Cardiac septum (tissue), 1 donor: ENCODE measurements around the gene ARHGEF25. TPM values are rescaled to one million over a fixed set of nuclear protein-coding genes. Genes with fewer than 3 reads are reported as not detected.
"Not testable (repeated sequence)": the region's sequence is repeated elsewhere in the genome, so short reads cannot be mapped to it uniquely, and the experiment has no call there.

Experiments
- DNase-seq: peaks from one replicate; pipeline ENCODE4 v3.0.0-alpha.2; 2020; ENCODE audit warnings: low spot score
- intact Hi-C: fragments of 100-400 bp; cut with DNase I; formaldehyde crosslinking; loops from one replicate; pipeline ENCODE4 v1.14.0; 2022
- total RNA-seq: library from RNA; stranded (reverse); fragmentation: NEBNext Ultra II Directional; extraction: Animal tissue kit (Norgen Biotek cat#: 25700); gene quantifications from one replicate; pipeline ENCODE4 v1.2.1, GENCODE V29; 2021
- donor health status: DM: no; HTN: no; CAD: no.

The ARHGEF25 gene
- total RNA-seq, 1 donor from 2014 or later: 15.0 TPM

DNA sequence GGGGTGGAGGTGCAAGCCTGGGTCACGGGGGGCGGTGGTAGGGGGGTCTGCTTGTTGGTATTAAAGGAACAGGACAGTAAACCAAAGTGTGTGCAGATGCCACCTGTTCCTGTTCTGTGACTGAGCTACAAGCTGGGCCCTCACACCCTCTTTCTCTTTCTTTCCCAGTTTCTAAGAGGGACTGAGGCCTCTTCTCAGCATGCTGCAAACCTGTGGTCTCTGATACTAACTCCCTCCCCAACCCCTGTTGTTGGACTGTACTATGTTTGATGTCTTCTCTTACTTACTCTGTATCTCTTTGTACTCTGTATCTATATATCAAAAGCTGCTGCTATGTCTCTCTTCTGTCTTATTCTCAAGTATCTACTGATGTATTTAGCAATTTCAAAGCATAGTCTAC, 27.2 kb upstream of the ARHGEF25 start:
- no peak for DNase-seq
- intact Hi-C loops: no loop called here

DNA sequence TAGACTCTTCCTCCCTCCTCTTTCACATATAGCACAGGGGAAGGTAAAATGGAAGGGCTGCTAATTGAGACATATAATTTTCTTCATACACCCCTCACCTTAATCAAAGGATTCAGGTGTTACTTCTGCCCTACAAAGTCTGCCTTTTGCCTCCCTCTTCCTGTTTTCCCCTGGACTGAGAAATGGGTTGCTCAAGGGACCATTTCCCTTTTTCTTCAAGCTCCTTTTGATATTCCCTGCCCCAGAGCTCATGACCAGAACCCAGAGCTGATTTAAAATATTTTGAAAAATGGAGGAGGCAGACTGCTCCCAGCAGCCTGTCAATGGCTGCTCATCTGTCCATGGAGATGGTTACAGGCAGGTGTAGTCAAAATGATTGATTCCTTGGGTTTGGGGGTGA, 26.5 kb upstream of the ARHGEF25 start:
- intact Hi-C loops: no loop called here

DNA sequence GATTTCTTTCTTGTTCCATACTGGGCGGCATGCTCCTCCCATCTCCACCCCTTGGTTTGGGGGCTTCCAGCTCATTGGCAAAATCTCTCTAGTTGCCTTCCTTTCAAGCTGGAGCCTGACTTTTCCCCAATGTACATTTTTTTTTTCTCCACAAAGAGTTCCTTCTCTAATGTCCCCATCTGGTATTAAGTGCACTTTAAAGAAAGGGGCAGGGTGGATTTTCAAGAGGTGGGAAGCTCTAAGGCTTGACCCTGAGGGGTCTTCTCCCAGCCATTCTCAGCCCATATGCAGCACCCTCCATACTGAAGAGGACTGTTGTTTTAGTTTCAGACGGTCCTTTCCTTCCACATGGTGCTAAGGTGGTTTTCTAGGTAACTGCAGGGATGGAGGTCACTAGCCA, 26.1 kb upstream of the ARHGEF25 start:
- DNase-seq: no peak
- intact Hi-C loops: no loop called here

More for the DNA sequence above, 26.5 kb upstream of the ARHGEF25 start:
- DNase-seq: no peak

DNA sequence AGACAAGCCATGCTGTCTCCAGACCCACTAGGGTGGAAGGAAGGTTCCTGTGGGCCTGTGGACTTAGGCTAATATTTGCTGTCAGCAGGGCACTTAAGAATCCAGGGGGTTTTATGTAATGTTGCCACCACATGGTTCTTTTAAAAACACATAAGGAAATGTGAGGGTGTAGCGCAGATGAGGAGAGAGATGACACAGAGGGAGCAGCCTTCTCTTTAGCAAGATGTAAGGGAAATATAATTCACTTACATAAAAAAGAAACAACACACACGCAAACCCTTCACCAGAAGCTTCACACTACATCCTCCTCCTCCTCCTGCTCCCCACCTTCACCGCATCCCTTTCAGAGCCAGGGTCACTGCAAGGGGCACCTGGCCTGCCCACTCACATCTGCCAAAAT, 25.1 kb upstream of the ARHGEF25 start:
- no peak for DNase-seq
- intact Hi-C loops: no loop called here

DNA sequence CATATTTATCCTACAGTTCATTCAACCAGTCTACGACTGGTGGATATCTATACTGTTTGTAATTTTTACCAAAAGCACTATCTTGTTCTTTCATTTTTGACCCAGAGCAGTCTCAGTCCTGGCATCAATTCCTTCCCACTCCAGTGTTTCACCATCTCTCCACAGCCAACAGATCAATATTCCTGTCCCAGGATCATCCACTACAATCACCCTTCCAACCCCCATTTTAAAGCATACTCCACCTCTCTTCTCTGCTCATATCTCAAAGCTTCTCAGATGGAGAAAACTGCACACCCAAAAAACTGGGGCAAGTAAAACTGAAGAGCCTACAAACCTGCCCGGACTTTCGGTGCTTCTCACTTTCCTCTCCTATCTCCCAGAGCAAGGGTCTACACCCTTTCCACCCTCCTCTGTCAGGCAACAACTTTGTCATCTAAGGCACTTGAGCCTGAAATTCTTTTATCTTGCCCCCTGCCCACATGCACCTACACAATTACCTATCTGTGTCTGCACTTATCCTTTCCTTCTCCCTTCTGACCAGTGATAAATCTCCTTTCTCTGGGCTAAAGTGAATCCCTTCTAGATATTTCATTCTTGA, 24.3 kb upstream of the ARHGEF25 start:
- intact Hi-C loops: no loop called here
- DNase-seq: no peak

DNA sequence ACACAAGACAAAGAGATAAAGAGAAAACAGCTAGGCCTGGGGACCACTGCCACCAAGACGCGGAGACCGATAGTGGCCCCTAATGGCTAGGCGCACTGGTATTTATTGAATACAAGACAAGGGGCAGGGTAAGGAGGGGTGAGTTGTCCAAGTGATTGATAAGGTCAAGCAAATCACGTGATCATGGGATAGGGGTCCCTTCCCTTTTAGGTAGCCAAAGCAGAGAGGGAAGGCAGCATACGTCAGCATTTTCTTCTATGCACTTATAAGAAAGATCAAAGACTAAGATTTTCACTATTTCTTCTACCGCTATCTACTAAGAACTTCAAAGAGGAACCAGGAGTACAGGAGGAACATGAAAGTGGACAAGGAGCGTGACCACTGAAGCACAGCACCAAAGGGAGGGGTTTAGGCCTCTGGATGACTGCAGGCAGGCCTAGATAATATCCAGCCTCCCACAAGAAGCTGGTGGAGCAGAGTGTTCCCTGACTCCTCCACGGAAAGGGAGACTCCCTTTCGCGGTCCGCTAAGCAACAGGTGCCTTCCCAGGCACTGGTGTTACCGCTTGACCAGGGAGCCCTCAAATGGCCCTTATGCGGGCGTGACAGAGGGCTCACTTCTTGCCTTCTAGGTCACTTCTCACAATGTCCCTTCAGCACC, 22.2 kb upstream of the ARHGEF25 start:
- intact Hi-C loops, DNase-seq: not testable (repeated sequence)

DNA sequence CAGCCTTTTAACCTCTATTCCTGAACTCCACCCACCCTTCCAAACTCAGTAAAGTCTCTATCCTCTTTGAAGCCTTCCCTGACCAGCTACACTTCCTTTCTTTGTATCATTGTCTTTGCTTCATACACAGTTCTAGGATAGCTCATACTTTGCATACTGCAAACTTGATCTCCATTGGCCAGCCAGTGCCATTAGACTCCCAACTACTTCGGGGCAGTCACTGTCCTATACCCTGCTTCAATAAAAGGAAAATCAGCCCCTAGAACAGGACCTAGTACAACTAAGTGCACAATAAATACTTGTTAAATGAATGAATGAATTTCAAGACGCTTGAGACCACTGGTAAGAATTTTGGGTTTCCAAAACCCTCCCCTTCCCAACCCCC, 20.8 kb upstream of the ARHGEF25 start:
- no peak for DNase-seq
- intact Hi-C loops: no loop called here

DNA sequence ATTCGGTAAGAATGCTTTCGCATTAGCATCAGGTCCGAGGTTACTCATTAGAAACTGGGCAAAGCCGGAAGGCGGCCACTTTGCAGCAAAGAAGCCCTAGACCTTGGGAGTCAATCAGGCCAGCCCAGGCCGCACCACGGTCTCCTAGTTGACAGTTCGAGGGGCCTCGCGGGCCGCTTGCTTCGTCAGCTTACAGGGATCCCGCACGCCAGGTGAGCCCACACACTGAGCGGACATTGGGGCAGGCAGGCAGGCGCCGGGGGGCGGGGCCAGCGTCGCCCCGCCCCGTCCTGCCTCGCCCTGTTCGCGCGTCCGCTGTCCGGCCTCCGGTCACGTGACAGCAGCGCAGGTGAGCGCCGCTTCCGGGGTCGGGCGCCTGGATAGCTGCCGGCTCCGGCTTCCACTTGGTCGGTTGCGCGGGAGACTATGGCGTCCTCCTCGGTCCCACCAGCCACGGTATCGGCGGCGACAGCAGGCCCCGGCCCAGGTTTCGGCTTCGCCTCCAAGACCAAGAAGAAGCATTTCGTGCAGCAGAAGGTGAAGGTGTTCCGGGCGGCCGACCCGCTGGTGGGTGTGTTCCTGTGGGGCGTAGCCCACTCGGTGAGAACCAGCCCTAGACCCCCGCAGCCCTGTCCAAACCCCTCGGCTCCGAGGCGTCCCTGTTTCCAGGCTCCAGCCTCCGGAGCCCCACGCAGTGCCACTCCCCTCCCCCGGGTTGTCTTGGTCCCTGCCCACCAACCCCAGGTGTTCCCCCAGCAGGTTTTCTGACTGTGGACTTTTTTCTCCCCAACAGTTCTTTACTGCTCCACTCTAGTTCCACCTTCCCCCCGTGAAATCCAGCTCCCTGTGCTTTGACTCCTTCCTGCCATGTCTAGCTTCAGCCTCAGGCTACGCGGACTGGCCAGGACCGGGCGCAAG, 20.1 kb upstream of the ARHGEF25 start, which contains the start of gene PIP4K2C:
Gene PIP4K2C (plus strand): TSS at position 329 of the 918 bp plus-strand sequence. CDS start 98 bp downstream, at position 427.
- peak; percentile 94 for DNase-seq
- intact Hi-C loops: no loop called here

DNA sequence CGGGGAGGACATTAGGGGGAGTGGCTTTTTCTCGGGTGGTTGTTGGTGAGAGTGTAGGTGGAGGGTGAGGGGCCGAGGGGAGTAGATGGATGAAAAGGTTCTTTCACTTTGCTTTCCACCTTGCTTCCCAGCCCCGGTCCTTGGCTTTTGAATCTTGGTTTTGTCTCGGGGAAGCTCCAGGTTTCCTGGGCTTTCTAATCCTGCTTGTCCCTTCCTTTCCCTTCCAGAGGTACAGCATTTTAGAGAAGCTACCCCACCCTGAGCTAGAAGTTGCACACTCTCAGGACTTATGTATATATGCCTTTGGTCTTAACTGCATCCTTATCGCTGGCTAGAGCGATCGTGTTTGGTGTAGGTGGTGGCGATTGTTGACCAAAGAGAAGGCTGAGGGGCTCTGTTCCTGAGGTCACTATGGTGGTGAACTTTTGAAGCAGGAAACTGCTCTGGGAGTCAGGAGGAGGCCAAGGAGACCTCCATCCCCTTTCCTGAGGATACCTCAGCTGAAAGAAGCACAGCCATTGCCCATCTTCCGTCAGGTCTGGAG, 19.4 kb upstream of the ARHGEF25 start:
- intact Hi-C loops: no loop called here
- no peak for DNase-seq

DNA sequence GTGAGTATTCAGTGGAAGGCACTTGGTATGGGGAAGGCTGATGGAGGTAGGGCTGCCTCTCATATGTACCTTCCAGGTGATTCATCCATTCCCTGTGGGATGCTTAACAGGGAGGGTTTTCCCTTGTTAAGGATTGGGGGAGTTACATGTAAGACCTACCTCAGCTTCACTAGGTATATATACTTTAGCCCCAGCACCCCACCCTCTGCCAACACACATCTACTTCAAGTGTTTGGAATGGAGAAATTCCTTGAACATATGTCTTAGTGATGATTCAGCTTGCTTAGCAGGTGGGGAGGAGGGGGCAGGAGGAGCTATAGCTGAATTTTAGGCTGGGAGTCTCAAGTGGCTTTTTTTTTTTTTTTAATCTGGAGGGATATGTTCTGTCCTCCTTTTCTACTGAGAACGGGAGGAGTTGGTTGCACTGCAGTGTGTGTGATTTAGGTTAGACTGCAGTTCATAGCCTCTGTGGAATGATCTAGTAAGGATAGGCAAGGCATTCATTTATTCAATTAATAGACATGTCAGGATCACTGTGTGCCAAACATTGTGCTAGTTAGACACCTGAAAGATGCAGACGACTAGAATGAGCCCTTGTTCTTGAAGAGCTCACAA, 18.6 kb upstream of the ARHGEF25 start:
- intact Hi-C loops: no loop called here

DNA sequence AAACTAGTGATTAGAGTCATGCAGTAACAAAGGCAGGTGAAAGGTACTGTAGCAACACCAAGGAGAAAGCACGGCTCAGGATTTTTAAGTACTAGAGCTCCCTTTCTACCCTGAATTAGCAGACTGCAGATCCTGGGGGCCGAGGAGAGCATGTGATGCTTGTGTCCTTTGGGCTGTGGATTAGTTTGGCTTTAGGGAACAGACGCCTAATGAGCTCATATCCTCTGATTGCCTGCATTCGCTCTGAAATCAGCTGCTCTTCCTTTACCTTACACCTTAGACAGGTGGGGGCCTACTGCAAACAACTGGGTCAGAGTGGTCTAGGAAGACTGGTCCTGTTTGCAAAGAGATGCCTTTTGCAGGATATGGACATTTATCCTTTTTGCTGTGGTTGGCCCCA, 18.0 kb upstream of the ARHGEF25 start:
- DNase-seq: no peak
- intact Hi-C loops: no loop called here

More for the DNA sequence above, 18.6 kb upstream of the ARHGEF25 start:
- DNase-seq: no peak

DNA sequence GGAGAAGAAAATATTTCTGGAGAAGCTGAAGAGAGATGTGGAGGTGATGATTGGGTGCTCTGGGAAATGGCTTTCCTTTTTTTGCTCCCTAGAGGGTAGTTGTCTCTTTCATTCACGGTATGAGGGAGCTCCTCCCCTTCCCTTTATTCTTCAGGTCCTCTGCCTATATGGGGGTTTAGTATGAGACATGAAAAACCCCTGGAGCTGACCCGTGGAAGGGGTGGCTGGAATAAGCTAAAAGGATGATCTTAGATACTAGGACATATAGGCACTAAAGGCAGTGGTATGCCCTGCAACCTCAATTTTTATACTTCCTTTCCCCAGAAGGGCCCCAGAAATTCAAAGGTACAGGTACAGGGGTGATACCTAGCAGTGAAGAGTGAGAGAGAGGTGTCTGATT, 10.8 kb upstream of the ARHGEF25 start:
- intact Hi-C loops: no loop called here
- DNase-seq: no peak

DNA sequence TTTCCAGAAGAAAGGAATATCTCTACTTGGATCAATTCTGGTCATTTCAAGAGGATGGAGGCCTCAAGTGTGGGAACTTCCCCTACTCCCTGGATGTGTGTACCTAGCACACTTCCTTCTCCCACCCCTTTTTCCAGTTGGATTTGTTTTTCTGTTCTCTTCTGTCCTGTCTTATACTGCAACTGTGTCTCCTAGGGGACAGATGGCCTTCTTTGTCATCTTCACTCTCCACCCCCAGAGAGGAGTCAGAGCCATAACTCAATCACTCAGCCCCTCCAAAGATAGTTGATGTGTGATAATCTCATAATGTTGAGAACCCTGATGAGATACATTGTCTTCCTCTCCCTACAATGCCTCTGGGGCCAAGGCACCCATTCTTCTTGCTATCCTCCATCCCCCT, 8.7 kb upstream of the ARHGEF25 start:
- intact Hi-C loops: no loop called here
- no peak for DNase-seq

DNA sequence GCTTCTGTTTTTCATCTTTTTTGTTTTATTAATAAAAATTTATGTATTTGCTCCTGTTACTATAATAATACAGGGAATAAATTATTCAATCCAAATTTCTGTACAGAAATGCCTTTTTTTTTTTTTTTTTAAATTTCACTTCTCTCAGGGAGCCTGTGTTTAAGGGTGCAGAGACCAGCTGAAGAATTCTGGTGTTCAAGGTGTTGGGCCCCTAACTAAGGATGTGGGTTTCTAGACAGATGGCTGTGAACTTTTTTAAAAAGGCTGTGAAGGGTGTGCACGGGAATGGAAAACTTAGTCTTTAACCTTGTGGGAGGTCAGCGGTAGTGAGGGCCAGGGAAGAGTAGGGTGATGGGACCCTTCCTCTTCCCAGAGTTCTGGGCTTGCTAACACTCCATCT, 7.9 kb upstream of the ARHGEF25 start:
- DNase-seq: no peak
- intact Hi-C loops: no loop called here

DNA sequence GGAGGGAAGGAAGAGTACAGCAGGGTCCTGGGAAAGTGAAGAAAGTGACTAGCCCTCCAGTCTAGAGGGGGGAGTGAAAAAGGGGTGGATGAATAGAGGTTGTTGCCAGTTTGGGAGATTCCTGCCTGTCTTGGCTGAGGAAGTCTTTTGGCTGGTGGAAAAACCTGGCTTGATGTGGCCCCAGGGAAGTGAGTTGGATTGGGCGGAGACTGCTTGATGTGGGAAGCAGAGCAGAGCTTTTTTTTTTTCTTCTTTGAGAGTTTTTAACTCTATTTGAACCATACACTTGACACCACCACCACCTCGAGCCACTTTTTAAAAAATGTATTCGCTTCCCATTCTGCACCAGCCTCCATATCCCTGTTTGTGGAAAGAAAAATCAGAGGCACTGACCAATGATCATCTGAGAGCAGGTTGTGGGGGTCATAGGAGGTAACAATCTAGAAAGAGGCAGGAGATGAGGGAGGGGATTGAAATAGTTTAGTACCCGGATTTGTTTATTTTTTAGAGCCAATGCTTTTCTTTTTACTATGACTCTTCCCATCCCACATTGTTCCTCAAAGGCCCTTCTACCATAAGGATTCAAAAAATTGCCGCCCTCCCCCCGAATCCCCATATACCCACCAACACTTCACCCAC, 7.3 kb upstream of the ARHGEF25 start:
- no peak for DNase-seq

DNA sequence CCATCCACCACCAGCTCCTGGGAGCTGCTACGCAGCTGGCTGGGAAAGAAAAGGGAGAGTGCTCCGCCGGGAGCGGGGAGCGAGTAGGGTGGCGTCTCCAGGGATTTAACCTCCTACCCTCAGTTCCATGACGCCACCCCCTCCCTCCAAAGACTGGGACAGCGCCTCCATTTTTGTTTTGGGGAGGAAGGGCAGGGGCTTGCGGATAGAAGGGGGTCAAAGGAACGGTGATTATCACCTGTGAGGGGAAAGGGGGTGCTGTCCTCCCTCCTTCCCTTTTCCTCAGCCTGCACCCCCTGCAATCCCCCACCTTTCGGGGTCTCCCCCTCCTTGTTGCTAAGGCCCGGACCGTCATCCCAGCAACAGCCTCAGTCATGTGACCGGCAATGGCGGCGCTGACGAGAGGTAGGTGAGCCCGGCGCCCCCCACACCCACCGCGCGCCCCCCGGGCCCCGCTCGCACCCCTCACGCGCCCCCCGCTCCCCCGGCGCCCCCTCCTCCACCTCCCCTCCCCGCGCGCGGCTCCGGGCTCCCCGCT, 6.7 kb upstream of the ARHGEF25 start, which contains the start of gene DTX3:
Gene DTX3 (plus strand): TSS at position 371 of the 538 bp plus-strand sequence. CDS start 1,694 bp downstream, outside the sequence.
- DNase-seq: no peak
- intact Hi-C loops: no loop called here

More for the DNA sequence above, 7.3 kb upstream of the ARHGEF25 start:
- intact Hi-C loops: no loop called here

DNA sequence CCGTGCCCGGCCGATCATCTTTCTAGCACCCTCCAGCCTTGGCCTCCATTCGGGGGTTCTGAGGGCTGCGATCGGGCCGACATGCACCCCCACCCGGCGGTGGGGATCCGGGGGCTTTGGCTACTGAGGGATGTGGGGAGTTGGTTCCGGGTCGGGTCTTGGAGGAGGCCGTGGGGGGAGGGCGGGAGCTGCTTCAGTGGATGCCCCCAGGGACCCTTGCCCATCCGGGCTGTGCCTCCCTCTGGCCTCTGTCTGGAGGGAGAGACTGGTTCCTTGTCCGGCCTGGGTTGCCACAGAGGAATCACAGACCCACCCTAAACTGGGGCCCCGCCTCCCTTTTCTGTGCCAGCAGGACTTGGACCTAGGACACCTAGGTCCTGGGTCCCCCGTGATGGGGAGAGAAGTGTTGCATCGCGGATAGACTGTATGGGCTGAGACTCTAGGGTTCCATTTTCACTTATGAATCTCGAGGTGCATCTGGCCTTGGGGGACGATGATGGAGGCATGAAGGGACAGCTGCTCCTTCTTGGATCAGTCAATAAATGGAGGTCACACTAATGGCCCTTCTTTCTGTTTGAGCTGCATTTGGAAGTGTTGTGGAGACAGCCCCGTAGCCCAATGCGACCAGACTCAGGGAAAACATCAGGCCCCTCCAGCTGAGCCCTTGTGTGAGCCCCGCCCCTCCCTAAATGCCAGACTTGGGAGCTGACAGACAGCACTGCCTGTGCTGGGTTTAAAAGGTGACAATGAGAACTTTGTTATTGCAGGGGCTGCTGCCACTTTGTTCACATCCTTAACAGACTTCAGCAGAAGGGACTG, 6.0 kb upstream of the ARHGEF25 start:
- intact Hi-C loops: no loop called here

DNA sequence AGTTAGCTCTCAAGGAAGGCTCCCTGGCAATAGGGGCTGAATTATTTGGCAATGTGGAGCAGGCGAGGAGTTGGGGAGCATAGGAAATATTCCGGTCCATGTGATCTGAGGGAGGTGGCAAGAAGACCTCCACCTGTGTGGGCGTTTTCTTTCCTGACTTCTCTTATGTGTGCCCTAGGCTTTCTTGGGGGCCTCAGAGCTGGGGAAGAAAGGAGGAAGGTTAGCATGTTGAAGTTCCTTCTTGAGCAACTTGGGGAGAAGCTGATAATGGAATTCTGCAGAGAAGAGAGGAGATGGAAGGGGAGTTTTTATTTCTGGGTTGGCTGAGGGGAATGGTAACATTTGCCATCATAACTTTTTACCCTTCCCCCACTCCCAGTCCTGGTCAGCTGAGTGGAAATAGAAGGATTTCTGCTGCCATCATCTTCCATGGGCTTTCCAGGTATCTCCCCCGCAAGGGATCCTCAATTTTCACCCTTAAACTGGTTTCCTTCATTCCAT, 5.4 kb upstream of the ARHGEF25 start:
- intact Hi-C loops: no loop called here
- no peak for DNase-seq

More for the DNA sequence above, 6.0 kb upstream of the ARHGEF25 start:
- DNase-seq: no peak
